Astrocyte (in vitro differentiated cells and primary cell): ENCODE data around the gene IQCM.

Source experiments
- EZH2 ChIP-seq: IDR thresholded peaks from 2 replicates; pipeline ENCODE4 v1.6.1; 2012; ENCODE audit warnings: mild to moderate bottlenecking, low read length, inconsistent platforms; ENCODE audit not compliant: insufficient read depth
- TF ChIP-seq, protein P1 (sequence below): IDR thresholded peaks from 2 replicates; pipeline ENCODE4 v1.5.1; 2011; ENCODE audit warnings: low read depth, mild to moderate bottlenecking, inconsistent platforms, low read length, moderate library complexity; ENCODE audit not compliant: insufficient read depth

DNA sequence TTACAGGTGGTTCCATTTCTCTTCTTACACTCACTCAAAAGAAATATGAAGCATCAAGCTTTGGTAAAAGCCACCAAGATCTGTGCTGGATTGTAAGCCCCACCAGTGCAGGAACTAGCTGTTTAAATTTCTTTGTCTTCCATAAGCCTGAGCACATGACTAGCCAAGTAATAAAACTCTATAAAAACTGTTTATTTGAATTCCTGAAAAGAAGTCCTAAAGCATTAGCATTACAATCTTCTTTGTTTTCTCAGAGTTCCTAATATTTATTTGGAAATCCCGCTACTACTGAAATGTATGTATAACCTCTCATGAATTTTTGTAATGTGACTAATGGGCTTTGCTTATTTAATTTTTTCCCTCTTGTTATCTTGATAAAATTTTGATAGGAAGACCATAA lies 65.9 kb downstream of the IQCM start:
- TF ChIP-seq, protein P1, sequence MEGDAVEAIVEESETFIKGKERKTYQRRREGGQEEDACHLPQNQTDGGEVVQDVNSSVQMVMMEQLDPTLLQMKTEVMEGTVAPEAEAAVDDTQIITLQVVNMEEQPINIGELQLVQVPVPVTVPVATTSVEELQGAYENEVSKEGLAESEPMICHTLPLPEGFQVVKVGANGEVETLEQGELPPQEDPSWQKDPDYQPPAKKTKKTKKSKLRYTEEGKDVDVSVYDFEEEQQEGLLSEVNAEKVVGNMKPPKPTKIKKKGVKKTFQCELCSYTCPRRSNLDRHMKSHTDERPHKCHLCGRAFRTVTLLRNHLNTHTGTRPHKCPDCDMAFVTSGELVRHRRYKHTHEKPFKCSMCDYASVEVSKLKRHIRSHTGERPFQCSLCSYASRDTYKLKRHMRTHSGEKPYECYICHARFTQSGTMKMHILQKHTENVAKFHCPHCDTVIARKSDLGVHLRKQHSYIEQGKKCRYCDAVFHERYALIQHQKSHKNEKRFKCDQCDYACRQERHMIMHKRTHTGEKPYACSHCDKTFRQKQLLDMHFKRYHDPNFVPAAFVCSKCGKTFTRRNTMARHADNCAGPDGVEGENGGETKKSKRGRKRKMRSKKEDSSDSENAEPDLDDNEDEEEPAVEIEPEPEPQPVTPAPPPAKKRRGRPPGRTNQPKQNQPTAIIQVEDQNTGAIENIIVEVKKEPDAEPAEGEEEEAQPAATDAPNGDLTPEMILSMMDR, result no peak
- no peak for TF ChIP-seq EZH2
